GM06990 (cell line): ENCODE measurements around the gene WDFY2.

ENCODE experiments used
- DNase-seq: peaks from one replicate; pipeline ENCODE4 v3.0.0-alpha.2; 2011; ENCODE audit not compliant: insufficient read length; ENCODE audit errors: extremely low read depth
- H3K27me3 ChIP-seq: replicated peaks from 2 replicates; pipeline ENCODE4 v1.6.0; 2011; ENCODE audit warnings: low read length; ENCODE audit not compliant: control insufficient read depth, insufficient read depth
- H3K36me3 ChIP-seq: 2 replicates; pipeline ENCODE4 v1.5.1; 2011; ENCODE audit warnings: low read length; ENCODE audit not compliant: control insufficient read depth, insufficient read depth
- H3K4me3 ChIP-seq: replicated peaks from 2 replicates; pipeline ENCODE4 v1.5.1; 2011; ENCODE audit warnings: low read depth, mild to moderate bottlenecking, control low read depth, low read length
- TF ChIP-seq, protein P1 (sequence below): IDR thresholded peaks from 2 replicates; pipeline ENCODE4 v1.5.1; 2011; ENCODE audit warnings: low read length, control low read depth, mild to moderate bottlenecking, inconsistent platforms; ENCODE audit not compliant: insufficient read depth, poor library complexity, severe bottlenecking

The WDFY2 gene

GRCh38 chr13:51624207-51624606, 39.9 kb downstream of the WDFY2 start:
- Histone ChIP-seq H3K4me3 (no peak overlapping the region), H3K27me3 (no peaks in the 10 kb centered on the region), H3K36me3 (no peaks in the 10 kb centered on the region)
- no peak for DNase-seq
- TF ChIP-seq, protein P1, sequence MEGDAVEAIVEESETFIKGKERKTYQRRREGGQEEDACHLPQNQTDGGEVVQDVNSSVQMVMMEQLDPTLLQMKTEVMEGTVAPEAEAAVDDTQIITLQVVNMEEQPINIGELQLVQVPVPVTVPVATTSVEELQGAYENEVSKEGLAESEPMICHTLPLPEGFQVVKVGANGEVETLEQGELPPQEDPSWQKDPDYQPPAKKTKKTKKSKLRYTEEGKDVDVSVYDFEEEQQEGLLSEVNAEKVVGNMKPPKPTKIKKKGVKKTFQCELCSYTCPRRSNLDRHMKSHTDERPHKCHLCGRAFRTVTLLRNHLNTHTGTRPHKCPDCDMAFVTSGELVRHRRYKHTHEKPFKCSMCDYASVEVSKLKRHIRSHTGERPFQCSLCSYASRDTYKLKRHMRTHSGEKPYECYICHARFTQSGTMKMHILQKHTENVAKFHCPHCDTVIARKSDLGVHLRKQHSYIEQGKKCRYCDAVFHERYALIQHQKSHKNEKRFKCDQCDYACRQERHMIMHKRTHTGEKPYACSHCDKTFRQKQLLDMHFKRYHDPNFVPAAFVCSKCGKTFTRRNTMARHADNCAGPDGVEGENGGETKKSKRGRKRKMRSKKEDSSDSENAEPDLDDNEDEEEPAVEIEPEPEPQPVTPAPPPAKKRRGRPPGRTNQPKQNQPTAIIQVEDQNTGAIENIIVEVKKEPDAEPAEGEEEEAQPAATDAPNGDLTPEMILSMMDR = no peak

GRCh38 chr13:51624695-51625345, 40.6 kb downstream of the WDFY2 start:
- H3K4me3 ChIP-seq = no peak overlapping the region
- no peaks in the 10 kb centered on the region for H3K36me3 ChIP-seq
- no peaks in the 10 kb centered on the region for H3K27me3 ChIP-seq
- no peak for DNase-seq
- TF ChIP-seq, protein P1 = no peak

DNA sequence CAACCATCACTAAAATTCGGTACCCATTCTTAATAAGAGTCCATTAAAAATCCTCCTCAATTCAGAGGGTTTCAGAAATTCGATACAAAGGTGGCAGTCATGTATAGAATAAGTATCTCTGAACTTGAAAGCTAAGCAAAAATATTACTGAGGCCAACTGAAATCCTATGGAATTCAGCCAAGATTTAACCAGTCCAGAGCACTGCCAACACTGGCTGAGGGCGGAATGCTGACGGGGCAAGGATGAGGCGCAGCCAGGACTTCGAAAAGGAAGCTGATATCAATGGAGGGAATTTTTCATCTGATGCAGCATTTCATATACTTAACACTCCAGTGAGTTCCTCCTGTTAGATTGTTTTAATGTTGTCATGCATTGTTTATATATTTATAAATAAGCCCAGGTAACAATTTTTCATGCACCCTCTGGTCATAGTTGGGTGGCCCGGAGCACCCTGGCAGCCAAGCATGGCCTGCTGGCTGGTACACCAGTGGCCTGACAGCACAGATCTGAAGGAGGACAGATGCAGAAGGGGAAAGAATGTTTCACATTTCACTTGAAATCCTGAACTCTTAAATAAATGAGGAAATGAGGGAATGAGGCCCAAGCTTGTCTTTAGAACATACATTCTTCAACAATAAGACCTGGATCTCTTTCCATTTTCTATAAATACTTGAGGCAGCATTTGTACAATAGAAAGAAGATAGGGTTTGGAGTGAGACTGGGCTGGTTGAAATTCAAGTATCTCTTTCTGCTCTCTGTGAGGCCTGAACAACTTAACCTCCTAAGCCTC, 41.5 kb downstream of the WDFY2 start:
- DNase-seq = no peak
- Histone ChIP-seq H3K36me3 (no peaks in the 10 kb centered on the region), H3K27me3 (no peaks in the 10 kb centered on the region), H3K4me3 (no peak overlapping the region)
- TF ChIP-seq, protein P1 = no peak

- DNase-seq = no peak
- no peak overlapping the region for H3K4me3 ChIP-seq
- no peaks in the 10 kb centered on the region for H3K36me3 ChIP-seq
- no peaks in the 10 kb centered on the region for H3K27me3 ChIP-seq
- TF ChIP-seq, protein P1 = no peak
Measured at GRCh38 chr13:51626749-51627148, 42.5 kb downstream of the WDFY2 start.

DNA sequence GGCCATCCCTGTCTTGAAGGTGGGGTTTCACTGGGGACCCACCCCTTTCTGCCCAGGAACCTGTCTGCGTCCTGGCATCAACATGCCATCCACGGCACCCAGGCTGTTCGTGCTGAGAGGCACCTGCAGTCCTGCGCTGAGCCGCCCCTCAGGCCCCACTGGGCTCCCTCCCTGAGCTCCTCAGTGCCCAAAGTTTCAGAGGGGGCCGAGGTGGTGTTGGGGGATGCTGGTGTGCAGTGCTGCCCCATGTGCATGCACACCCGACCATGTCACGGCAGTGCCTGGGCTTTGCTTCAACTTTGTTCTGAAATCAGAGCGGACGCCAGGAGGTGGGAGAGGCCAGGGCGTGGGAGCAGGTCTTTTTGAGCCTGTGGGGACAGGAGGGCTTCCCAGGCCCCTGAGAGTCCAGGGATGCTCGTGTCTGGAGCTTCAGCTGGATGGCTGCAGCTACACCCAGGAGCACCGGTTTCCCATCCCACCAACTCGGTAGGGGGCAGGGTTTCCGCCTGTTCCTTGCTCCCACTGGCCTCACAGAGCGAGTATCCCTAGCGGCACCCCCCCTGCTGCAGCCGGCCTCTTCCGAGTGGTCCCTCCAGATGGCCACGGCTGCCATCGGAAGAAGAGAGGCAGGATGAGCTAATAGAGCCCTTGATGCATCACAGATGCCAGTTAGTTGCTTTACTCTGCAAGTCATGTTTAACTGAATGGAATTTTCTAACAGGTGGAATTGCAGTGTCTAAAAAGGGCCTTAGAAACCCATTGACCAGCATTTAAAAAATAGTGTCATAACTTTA, 44.0 kb downstream of the WDFY2 start:
- DNase-seq = no peak
- H3K36me3 ChIP-seq = no peaks in the 10 kb centered on the region
- TF ChIP-seq, protein P1 = no peak
- no peaks in the 10 kb centered on the region for H3K27me3 ChIP-seq
- H3K4me3 ChIP-seq = no peak overlapping the region
